Choroid plexus epithelial cell (primary cell): ENCODE data around the gene ABCB11.

Experiments
- DNase-seq: peaks from one replicate; pipeline ENCODE4 v3.0.0-alpha.2; 2010; ENCODE audit warnings: low read depth
- H3K4me3 ChIP-seq: 2 replicates; pipeline ENCODE4 v1.5.1; 2011; ENCODE audit warnings: low read depth, mild to moderate bottlenecking, control low read depth, low read length, moderate library complexity
- CTCF ChIP-seq: conservative IDR thresholded peaks from 2 replicates; pipeline ENCODE4 v1.5.1; 2011; ENCODE audit warnings: low read depth, mild to moderate bottlenecking, control low read depth, inconsistent platforms, low read length, moderate library complexity

Gene ABCB11

GRCh38 chr2:169039702-169040101, 8.6 kb upstream of the ABCB11 start:
- no peak for DNase-seq
- H3K4me3 ChIP-seq, result no peak overlapping the region
- TF ChIP-seq CTCF, result no peak

- H3K4me3 ChIP-seq, result no peak overlapping the region
- peak; percentile 73 for DNase-seq
Measured at GRCh38 chr2:169038338-169038757, 7.2 kb upstream of the ABCB11 start.

GRCh38 chr2:169036736-169037440, 5.8 kb upstream of the ABCB11 start:
- no peak overlapping the region for H3K4me3 ChIP-seq
- no peak for DNase-seq
- no peak for TF ChIP-seq CTCF

More at GRCh38 chr2:169038338-169038757, 7.2 kb upstream of the ABCB11 start:
- TF ChIP-seq CTCF, result no peak

- no peak overlapping the region for H3K4me3 ChIP-seq
- no peak for TF ChIP-seq CTCF
- DNase-seq, result no peak
Measured at GRCh38 chr2:169035887-169036286, 4.8 kb upstream of the ABCB11 start.

- TF ChIP-seq CTCF, result no peak
- H3K4me3 ChIP-seq, result no peak overlapping the region
- no peak for DNase-seq
Measured at GRCh38 chr2:169034984-169035544, 3.9 kb upstream of the ABCB11 start.

- no peak for TF ChIP-seq CTCF
- H3K4me3 ChIP-seq, result no peak overlapping the region
Measured at GRCh38 chr2:169034256-169034655, 3.1 kb upstream of the ABCB11 start.

GRCh38 chr2:169029341-169029740, 1.8 kb downstream of the ABCB11 start:
- no peak for DNase-seq
- no peak overlapping the region for H3K4me3 ChIP-seq
- TF ChIP-seq CTCF, result no peak

More at GRCh38 chr2:169034256-169034655, 3.1 kb upstream of the ABCB11 start:
- peak; percentile 70 for DNase-seq
